Endodermal cell (in vitro differentiated cells): ENCODE results near the gene SDK2. TPM values are rescaled to one million over a fixed set of nuclear protein-coding genes. Genes with fewer than 3 reads are reported as not detected.

Source experiments
- DNase-seq: peaks from one replicate; pipeline ENCODE4 v3.0.0-alpha.2; 2017
- H3K27ac ChIP-seq: 2 replicates; pipeline ENCODE4 v1.5.1; 2013; ENCODE audit warnings: mild to moderate bottlenecking, low read depth, low read length, moderate library complexity
- H3K27me3 ChIP-seq: 2 replicates; pipeline ENCODE4 v1.6.1; 2013; ENCODE audit warnings: mild to moderate bottlenecking, low read length, moderate library complexity; ENCODE audit not compliant: insufficient read depth, control insufficient read depth, poor library complexity, severe bottlenecking
- H3K36me3 ChIP-seq: 2 replicates; pipeline ENCODE4 v1.7.0; 2013; ENCODE audit warnings: mild to moderate bottlenecking, low read length, moderate library complexity; ENCODE audit not compliant: control insufficient read depth, insufficient read depth
- H3K4me1 ChIP-seq: one replicate; pipeline ENCODE4 v1.7.0; 2013; ENCODE audit warnings: low read length; ENCODE audit not compliant: control insufficient read depth, insufficient read depth
- H3K4me3 ChIP-seq: 2 replicates; pipeline ENCODE4 v1.5.1; 2013; ENCODE audit warnings: mild to moderate bottlenecking, low read length, moderate library complexity
- H3K9ac ChIP-seq: 2 replicates; pipeline ENCODE4 v1.6.1; 2013; ENCODE audit warnings: mild to moderate bottlenecking, low read length, moderate library complexity; ENCODE audit not compliant: poor library complexity, severe bottlenecking; ENCODE audit errors: extremely low read depth
- H3K9me3 ChIP-seq: 2 replicates; pipeline ENCODE4 v1.6.1; 2013; ENCODE audit warnings: mild to moderate bottlenecking, low read length, moderate library complexity; ENCODE audit not compliant: control insufficient read depth
- H3K27ac Mint-ChIP-seq: 2 replicates; pipeline ENCODE4 v1.8.0; 2020; ENCODE audit warnings: mixed read lengths
- H3K27me3 Mint-ChIP-seq: 2 replicates; pipeline ENCODE4 v1.8.0; 2021; ENCODE audit warnings: mild to moderate bottlenecking, mixed read lengths; ENCODE audit not compliant: insufficient read depth
- H3K36me3 Mint-ChIP-seq: 2 replicates; pipeline ENCODE4 v1.8.0; 2020; ENCODE audit warnings: low read depth, mixed read lengths
- H3K4me1 Mint-ChIP-seq: 2 replicates; pipeline ENCODE4 v1.8.0; 2020; ENCODE audit warnings: mixed read lengths
- H3K4me3 Mint-ChIP-seq: 2 replicates; pipeline ENCODE4 v1.8.0; 2020; ENCODE audit warnings: mild to moderate bottlenecking, moderate library complexity, mixed read lengths
- H3K9me3 Mint-ChIP-seq: 2 replicates; pipeline ENCODE4 v1.8.0; 2020; ENCODE audit warnings: mild to moderate bottlenecking, mixed read lengths
- CTCF ChIP-seq: fragments of 200-600 bp; sonication (generic); conservative IDR thresholded peaks from 2 replicates; pipeline ENCODE4 v1.5.0; 2021; ENCODE audit warnings: antibody characterized with exemption, mild to moderate bottlenecking
- WGBS, 2 experiments: methylation state at CpG; one replicate each; pipeline versions ENCODE4 v1.1.5 to v1.1.7; 2013; ENCODE audit warnings: missing lambda C conversion rate in 2 of 2, mixed read lengths in 1 of 2; ENCODE audit not compliant: insufficient coverage in 1 of 2, insufficient read length in 1 of 2; 5-methylcytosine and 5-hydroxymethylcytosine counted together
- total RNA-seq, 2 donors: library from RNA; stranded (reverse); fragmentation: NEBNext Ultra II Directional in 1 of 2; extraction: Animal tissue kit (Norgen Biotek cat#: 25700) in 1 of 2; gene quantifications; 2 replicates in 1 of 2; 3 replicates in 1 of 2; pipeline ENCODE4 v1.2.1, GENCODE V29; 2021

SDK2 gene
- total RNA-seq, 2 donors from 2014 or later = 5.9 to 7.0 TPM

DNA sequence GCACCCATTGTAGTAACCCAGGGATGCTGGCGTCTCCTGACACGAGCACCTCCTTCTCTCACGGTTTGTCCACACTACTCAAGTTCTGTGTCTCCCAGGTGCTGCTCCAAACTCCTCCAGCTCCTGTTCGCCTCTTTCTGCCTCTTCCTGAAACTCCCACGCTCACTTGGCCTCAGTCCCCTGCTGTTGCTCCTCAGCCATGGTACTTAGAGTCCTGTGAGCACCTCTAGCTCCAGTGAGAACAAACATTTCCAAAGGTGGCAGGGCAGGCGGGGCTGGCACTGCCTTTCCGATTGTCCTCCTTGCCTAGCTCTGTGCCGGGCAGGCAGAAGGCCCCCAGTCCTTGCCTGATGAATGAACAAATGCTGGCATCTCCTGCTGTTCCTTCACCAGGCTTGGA, 146.1 kb downstream of the SDK2 start:
- Histone ChIP-seq H3K36me3 (no peaks in the 10 kb centered on the region), H3K9me3 (no peaks in the 10 kb centered on the region), H3K27ac (no peak overlapping the region), H3K27me3 (peaks cover 8% of the 10 kb centered on the region), H3K4me3 (no peak overlapping the region), H3K9ac (no peak overlapping the region), H3K4me1 (no peaks in the 10 kb centered on the region)
- Mint-ChIP-seq H3K36me3 (no peaks in the 10 kb centered on the region), H3K9me3 (no peaks in the 10 kb centered on the region), H3K27ac (no peak overlapping the region), H3K4me1 (peaks cover 15% of the 10 kb centered on the region), H3K27me3 (peaks cover 3% of the 10 kb centered on the region), H3K4me3 (no peak overlapping the region)
- TF ChIP-seq CTCF = no peak
- WGBS, 2 experiments = 91 to 94% methylated on average over 7 to 8 of the region's 8 CpGs
- DNase-seq = no peak

DNA sequence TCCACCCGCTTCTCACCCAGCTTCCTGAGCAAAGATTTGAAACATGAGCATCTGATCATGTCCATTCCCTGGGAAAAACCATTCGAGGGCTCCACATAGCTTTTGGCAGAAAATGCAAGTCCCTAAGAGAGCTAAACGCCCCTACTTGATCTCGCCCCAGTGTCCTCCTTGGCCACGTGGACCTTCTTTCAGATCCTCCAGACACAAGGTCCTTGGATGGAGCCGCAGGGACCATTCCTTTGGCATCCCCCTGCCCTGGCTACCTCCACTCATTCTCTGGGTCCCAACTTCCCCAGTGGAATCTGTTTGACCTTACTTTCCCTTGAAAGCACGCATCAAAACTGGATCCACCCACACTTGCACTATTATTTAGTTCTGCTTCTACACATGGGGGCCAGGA, 146.5 kb downstream of the SDK2 start:
- Histone ChIP-seq H3K36me3 (no peaks in the 10 kb centered on the region), H3K9me3 (no peaks in the 10 kb centered on the region), H3K4me1 (no peaks in the 10 kb centered on the region), H3K27me3 (peaks cover 8% of the 10 kb centered on the region), H3K9ac (no peak overlapping the region), H3K4me3 (no peak overlapping the region), H3K27ac (no peak overlapping the region)
- WGBS, 2 experiments = 92 to 97% methylated on average over 6 to 7 of the region's 7 CpGs
- Mint-ChIP-seq H3K4me3 (no peak overlapping the region), H3K9me3 (no peaks in the 10 kb centered on the region), H3K27me3 (peaks cover 3% of the 10 kb centered on the region), H3K4me1 (peaks cover 20% of the 10 kb centered on the region), H3K36me3 (no peaks in the 10 kb centered on the region), H3K27ac (no peak overlapping the region)
- no peak for TF ChIP-seq CTCF
- no peak for DNase-seq

DNA sequence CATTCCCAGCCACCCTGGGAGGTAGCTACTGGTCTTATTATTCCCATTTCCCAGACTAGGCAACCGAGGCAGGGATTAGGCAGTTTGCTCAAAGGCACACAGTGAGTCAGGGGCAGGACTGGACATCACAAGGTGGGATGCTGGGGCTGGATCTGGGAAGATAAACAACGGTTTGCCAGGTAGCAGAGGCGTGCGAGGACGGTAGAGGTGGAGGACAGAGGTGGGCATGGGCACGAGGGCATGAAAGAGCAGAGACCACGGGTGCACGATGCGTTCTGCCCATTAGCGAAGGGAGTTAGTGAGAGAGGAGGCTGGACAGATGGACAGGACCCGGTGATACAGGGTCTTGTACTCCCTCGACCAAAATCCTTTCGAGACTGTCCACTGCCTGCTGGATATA, 148.0 kb downstream of the SDK2 start:
- H3K36me3 Mint-ChIP-seq = no peaks in the 10 kb centered on the region
- Histone ChIP-seq H3K4me1 (peaks cover 5% of the 10 kb centered on the region), H3K27me3 (peaks cover 8% of the 10 kb centered on the region), H3K9ac (no peak overlapping the region), H3K36me3 (no peaks in the 10 kb centered on the region), H3K4me3 (no peak overlapping the region), H3K9me3 (no peaks in the 10 kb centered on the region), H3K27ac (no peak overlapping the region)
- no peak overlapping the region for H3K27ac Mint-ChIP-seq
- H3K4me3 Mint-ChIP-seq = no peak overlapping the region
- H3K9me3 Mint-ChIP-seq = no peaks in the 10 kb centered on the region
- WGBS, 2 experiments = 94 to 97% methylated on average over 13 of the region's 13 CpGs
- peaks cover 33% of the 10 kb centered on the region for H3K4me1 Mint-ChIP-seq
- TF ChIP-seq CTCF = no peak
- DNase-seq = no peak
- H3K27me3 Mint-ChIP-seq = peaks cover 3% of the 10 kb centered on the region
